NCI-H1417 treated with DMSO at 0.1 percent for 48 hours (cell line): Measurements from ENCODE around the gene APLF.
"Not testable (repeated sequence)": the region's sequence is repeated elsewhere in the genome, so short reads cannot be mapped to it uniquely, and the experiment has no call there.

Source experiments
- DNase-seq: peaks from one replicate; lab custom pipeline; 2025; lab: John Stamatoyannopoulos, UW

Gene APLF

DNA sequence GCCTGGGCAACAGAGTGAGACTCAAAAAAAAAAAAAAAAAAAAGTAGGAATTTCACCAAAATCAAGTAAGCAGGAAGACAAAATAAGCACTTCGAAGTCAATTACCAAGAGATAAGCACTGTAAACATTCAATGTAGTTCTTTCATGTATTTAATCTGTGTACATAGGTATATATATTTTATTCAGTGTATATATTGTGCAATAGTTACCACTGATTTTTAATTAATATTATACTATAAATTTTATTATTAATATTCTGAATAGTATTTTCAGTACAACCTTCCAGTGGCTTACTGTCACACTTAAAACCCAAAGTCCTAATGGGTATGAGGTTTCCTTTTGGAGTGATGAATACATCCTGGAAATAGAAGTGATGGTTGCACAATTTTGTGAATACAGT, 9.1 kb downstream of the APLF start:
- DNase-seq: no peak

DNA sequence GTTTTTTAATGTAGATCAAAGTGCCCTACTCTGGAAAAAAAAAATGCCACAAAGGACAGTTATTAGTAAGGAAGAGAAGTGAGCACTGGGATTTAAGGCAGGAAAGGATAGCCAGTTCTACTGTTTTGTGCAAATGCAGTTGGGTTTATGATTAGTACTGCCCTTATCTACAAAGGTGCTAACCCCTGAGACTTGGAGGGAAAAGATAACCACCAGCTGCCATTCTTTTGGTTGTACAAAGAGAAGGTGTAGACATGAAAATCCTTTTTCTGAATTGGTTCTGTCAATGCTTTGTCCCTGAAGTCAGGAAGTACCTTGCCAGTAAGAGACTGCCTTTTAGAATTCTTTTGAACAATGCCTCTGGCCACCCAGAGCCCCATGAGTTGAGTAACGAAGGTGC, 11.3 kb downstream of the APLF start:
- no peak for DNase-seq

DNA sequence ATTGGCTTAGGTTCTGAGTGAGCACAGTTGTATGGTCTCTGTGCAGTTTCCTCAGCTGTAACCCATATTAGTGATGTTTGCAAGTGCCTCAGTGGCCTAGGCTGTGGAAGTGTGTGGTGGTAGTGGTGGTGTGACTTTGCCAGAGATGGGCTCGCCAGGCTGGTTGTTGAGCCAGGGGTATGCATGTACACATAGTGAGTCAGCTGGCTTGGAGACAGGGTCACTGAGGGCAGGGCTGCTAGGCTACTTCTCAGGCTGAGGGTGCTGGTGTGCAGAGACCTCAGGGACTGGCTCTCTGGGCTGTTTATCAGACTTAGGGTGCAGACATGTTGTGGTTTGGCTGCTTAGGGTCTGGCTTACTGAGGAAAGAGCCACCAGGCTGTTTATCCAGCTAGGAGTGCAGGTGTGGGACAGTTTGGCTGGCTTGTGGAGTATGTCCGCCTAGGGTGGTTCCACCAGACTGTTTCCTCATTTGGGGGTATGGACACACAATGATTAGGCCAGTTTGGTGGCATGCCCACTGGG, 15.0 kb downstream of the APLF start:
- no peak for DNase-seq

DNA sequence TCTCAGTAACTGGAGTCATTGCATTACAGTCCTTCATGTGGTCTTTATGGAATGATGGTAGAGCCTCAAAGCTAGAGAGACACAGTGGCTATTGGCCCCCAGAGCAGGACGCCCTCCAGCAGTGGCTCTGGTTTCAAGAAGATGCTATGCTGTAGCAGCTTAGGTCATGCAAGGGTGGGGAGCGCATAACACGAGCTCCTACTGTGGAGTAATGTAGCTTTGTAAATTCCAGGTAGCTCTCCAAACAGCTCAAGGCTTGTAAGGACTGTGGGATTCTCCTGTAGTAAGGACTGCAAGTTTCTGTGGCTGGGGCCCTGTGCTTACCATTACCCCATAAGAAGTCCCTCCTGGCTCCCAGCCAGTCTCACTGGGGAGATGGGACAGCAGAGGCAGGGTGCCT, 15.6 kb downstream of the APLF start:
- DNase-seq: no peak

- DNase-seq: no peak
Measured at GRCh38 chr2:68487773-68488355, 20.5 kb downstream of the APLF start.

- DNase-seq: not testable (repeated sequence)
Measured at GRCh38 chr2:68488605-68489004, 21.2 kb downstream of the APLF start.

DNA sequence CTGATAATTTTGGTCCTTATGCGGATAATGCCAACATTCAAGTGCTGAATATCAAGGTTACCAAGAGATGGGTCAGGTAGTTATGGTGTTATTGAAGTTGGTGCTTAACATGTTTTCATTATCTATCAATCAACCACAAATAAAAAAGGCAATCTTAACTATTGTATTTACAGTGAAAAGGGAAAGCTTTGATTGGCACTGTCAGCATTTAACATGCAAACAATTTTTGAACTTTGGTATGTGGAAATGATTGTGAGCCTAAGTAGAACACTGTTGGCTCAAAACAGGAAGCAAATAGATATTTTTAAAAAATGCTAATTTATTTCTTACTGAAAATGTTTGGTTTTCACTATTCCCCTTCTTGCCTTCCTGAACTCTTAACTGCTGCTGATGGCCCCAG, 21.9 kb downstream of the APLF start:
- no peak for DNase-seq

- DNase-seq: no peak
Measured at GRCh38 chr2:68491582-68491981, 24.2 kb downstream of the APLF start.

DNA sequence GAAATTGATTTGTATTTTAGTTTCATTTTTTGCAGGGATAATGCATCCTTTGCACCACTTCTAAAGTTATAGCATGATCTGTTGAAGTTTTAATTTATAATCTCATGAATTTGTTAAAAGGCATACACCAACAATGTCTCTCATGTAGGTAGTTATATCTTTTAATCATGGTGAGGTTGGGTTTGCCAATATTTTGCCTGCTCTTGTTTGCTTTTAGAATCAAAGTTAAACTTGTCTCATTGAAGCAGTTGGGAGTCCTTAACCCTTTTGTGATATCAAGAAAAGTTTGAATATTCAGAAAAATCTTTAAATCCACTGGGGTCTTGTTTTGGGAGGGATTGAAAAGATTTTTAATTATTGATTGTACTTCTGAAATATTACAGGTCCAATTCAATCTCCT, 31.7 kb downstream of the APLF start:
- no peak for DNase-seq

DNA sequence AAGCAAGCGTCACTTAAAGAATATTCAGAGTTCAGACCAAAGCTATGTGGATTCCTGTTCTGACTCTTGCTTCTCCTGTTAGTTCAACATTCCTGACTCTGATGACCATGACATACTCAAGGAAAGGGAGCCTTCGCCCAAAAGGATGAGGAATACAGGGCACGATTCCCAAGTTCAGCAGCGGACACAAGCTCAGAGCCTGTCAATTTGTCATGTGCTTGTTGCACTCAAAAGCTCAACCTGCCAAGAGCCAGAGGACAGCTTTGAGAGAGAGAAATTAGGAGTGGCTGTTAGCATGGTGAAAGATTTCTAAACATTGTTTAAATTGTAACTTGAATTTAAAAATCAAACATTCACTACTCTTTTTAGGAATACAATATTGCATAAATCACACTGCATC, 33.3 kb downstream of the APLF start:
- no peak for DNase-seq

DNA sequence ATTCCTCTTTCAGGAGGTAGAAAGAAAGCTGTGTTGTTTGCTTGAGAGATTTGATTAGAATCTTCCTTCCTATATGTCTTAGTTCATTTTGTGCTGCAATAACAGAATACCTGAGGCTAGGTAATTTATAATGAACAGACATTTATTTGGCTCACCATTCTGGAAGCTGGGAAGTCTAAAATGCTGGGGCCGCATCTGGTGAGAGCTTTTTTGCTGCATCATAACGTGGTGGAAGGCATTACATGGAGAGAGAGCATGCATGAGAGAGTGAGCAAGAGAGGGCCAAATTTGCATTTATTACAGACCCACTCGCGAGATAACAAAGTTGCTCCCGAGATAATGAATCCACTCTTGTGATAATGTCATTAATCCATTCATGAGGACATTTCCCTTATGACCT, 34.4 kb downstream of the APLF start:
- no peak for DNase-seq

GRCh38 chr2:68505603-68506159, 38.3 kb downstream of the APLF start:
- no peak for DNase-seq

DNA sequence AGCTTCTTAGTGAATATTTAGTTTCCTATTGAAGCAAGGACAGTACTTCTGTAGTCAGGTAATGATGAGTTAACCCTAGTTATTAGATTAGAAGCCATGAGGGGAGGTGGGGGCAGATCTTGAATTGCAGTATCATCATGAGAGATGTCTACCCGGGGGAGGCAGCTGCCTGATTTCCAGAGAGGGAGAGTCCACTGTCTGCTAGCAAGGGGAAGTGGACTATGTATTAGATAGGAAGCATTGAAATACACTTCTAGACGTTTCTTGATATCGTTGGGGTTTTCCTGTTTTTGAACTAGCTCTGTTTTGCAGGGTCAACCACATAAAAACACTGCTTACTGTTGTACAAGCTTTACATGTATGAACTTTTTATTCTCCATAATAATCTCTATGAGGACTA, 38.8 kb downstream of the APLF start:
- no peak for DNase-seq

GRCh38 chr2:68512326-68512725, 44.9 kb downstream of the APLF start:
- DNase-seq: no peak

DNA sequence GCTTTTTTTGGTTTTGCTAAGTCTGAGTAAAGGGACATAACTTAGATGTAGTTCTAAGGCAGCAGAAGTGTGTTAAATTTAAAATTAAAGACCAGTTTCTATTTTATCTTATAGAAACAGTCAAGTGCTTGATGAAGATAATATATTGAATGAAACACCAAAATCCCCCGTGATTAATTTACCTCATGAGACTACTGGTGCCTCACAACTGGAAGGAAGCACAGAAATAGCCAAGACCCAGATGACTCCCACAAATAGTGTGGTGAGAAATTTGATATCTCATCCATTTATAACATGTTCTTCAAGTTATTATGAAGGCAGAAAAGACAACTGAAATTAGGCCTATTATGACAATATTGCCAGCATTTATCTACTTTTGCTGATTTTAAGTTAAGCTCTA, 45.6 kb downstream of the APLF start:
- no peak for DNase-seq

DNA sequence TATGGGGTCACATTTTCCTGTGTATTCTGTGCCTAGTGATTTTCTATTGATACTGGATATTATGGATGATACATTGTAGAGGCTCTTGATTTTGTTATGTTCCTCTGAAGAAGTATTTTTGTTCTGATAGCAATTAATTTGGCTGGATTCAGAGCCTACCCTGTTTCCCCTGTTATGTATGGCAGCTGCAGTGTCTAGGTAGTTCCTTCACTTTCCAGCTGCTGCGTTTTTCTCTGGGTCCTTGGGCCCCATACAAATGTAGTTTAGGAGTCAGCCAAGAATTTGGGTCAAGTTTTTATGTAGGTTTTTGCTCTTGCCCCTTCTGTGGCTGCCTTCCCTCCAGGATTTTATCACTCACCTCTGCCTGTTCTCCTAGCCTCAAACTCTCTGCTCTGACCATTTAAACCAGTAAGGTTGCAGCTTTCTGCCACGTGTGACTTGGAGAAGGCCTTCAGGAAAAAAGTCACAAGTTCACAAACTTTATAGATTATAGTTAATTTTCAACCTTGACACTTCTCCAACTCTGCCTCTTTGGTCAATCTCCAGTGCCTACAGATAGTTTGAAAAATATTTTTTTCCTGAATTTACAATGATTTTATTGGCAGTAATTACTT, 47.0 kb downstream of the APLF start:
- no peak for DNase-seq

DNA sequence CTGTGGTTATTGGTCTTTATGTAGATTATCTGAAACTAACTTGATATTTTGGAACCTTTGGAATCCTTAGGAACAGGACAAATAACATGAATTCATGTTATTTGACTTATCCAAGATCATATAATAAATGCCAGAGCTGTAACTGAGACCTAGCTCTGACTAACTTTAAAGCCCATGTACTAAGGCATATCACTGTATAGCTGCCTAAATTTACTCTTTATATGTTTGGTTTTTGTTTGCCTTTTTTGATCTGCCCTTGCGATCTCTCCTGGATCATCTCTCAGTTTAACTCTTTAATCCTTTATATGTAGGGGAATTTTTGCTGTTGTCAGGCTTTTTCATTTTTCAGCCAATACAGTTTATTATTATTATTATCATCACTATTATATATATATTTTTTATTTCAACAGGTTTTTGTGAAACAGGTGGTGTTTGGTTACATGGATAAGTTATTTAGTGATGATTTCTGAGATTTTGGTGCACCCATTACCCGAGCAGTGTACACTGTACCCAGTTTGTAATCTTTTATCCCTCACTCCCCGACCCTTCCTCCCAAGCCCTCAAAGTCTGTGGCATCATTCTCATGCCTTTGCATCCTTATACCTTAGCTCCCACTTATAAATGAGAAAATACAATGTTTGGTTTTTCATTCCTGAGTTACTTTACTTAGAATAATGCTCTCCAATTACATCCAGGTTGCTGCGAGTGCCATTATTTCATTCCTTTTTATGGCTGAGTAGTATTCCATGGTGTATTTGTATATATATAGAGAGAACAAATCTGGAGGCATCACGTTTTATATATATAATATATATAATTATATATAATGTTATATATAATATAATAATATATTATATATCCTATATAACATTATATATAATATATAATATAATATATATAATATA, 48.9 kb downstream of the APLF start:
- DNase-seq: no peak

DNA sequence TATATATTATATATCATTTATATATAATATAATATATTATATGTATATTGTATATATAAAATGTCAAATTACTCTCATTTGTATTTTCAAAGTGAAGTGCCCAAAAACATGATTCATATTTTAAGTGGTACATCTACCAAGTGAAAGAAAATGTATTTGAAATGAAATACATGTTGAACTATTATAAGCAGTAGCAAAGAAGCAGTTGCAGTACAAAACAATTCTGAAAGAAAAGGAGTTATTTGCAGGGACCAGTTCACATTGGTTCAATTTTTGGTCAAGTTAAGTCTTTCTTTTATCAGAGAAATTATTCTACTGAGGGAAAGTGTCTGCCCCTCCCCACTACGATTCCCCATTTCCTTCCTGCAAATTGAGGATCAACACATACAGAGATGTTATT, 51.9 kb downstream of the APLF start:
- no peak for DNase-seq

GRCh38 chr2:68521037-68521436, 53.7 kb downstream of the APLF start:
- DNase-seq: no peak

DNA sequence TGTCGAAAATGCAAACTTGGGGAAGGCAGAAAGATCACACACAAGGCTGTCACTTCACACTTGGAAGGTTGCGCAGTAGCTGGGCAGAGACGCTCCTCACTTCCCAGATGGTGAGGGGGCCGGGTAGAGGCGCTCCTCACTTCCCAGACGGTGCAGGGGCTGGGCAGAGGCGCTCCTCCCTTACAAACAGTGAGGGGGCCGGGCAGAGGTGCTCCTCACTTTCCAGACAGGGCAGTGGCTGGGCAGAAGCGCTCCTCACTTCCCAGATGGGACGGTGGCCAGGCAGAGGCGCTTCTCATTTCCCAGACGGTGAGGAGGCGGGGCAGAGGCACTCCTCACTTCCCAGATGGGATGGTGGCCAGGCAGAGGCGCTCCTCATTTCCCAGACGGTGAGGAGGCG, 59.6 kb downstream of the APLF start:
- not testable (repeated sequence) for DNase-seq

- DNase-seq: not testable (repeated sequence)
Measured at GRCh38 chr2:68527343-68528081, 60.1 kb downstream of the APLF start.

DNA sequence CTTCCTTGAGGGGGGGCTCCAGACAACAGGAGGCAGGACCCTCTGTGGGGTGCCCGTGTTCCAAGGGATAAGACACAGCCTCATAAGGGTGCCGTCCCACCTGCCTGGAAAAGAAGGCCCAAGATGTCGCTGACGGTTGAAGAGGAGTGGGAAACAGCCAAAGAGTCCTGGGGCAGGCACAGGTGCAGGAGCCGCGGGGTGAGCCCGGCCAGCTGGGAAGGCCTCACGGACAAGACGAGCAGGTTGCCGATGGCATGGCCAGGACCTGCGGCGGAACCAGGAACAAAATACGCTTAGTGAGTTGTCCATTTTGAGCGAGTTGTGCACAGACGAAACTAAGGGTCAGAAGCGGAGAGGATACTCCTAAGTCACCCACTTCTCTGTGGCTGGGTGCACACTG, 61.8 kb downstream of the APLF start:
- not testable (repeated sequence) for DNase-seq
